LNCaP clone FGC (cell line): ENCODE measurements around the gene CYP39A1.

ENCODE experiments used
- DNase-seq: peaks from one replicate; pipeline ENCODE4 v3.0.0-alpha.2; 2011; ENCODE audit warnings: low read depth
- H3K4me3 ChIP-seq: 2 replicates; pipeline ENCODE4 v1.5.1; 2011; ENCODE audit warnings: mild to moderate bottlenecking, low read depth, low read length, control low read depth
- TF ChIP-seq, protein P1 (sequence below): IDR thresholded peaks from 2 replicates; pipeline ENCODE4 v1.5.1; 2012; ENCODE audit warnings: mild to moderate bottlenecking; ENCODE audit not compliant: control insufficient read depth, insufficient read depth; ENCODE audit errors: extremely low read depth

The CYP39A1 gene

DNA sequence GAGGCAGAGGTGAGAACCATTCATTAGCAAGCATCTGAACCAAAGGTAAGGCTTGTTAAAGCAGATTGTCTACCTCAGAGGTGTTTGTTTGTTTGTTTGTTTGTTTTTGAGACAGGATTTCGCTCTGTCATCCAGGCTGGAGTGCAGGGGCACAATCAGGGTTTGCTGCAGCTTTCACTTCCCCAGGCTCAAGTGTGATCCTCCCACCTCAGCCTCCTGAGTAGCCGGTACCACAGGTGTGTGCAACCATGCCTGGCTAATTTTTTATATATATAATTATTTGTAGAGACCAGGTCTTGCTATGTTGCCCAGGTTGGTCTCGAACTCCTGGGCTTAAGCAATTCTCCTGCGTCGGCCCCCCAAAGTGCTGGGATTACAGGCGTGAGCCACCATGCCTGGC is 17.2 kb downstream of the CYP39A1 start:
- DNase-seq = no peak
- no peak overlapping the region for H3K4me3 ChIP-seq

DNA sequence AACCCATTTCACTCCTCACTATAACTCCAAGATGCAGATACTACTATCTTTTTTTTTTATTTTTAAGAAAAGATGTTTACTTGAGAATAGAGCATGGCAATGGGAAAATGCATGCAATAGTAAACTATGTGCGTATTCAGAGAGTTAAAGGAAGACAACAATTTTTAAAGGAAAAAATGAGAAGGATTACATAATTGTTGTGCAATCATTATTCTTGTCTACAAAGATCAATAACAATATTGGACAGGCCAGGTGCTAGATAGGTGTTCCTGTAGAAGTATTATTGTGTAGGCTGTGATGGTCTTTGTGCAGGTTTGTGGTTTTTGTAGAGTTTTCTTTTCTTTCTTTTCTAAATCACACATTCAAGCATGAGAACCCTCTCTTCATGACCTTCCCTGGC is 20.6 kb downstream of the CYP39A1 start:
- H3K4me3 ChIP-seq = no peak overlapping the region
- DNase-seq = no peak
- TF ChIP-seq, protein P1, sequence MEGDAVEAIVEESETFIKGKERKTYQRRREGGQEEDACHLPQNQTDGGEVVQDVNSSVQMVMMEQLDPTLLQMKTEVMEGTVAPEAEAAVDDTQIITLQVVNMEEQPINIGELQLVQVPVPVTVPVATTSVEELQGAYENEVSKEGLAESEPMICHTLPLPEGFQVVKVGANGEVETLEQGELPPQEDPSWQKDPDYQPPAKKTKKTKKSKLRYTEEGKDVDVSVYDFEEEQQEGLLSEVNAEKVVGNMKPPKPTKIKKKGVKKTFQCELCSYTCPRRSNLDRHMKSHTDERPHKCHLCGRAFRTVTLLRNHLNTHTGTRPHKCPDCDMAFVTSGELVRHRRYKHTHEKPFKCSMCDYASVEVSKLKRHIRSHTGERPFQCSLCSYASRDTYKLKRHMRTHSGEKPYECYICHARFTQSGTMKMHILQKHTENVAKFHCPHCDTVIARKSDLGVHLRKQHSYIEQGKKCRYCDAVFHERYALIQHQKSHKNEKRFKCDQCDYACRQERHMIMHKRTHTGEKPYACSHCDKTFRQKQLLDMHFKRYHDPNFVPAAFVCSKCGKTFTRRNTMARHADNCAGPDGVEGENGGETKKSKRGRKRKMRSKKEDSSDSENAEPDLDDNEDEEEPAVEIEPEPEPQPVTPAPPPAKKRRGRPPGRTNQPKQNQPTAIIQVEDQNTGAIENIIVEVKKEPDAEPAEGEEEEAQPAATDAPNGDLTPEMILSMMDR = no peak

More for the DNA sequence above, 17.2 kb downstream of the CYP39A1 start:
- TF ChIP-seq, protein P1 = no peak

DNA sequence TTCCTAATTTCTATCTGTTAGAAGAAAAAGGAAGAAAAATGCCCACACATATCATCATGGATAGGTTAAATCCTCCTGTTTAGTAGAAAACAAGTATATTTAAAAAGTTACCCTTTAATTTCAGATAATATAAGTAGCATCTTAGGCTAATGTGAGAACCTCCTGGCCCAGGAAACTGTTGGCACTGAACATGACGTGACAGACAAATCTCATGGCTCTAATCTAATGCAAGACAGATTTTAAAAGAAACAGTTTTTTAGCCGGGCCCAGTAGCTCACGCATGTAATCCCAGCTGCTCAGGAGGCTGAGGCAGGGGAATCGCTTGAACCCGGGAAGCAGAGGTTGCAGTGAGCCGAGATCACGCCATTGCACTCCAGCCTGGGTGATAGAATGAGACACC is 22.9 kb downstream of the CYP39A1 start:
- TF ChIP-seq, protein P1 = no peak
- no peak overlapping the region for H3K4me3 ChIP-seq
- no peak for DNase-seq

DNA sequence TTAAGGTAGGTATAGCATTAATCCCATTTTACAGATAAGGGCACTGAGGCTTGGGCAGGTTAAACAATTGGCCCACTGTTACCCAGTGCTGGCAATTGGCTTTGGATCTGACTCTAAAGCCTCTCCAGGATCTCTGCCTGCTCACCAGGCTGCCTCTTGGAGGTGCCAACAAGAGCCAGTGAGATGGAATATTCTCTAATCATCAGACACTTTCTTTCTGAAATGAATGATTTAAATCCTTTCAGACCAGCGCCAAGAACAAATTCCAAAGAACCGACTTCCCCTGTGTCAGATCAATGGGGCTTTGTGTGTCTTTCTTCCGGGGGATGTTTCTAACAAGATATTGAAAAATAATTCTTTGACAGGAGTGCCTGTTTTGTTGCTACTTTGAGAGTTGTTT is 23.6 kb downstream of the CYP39A1 start:
- no peak overlapping the region for H3K4me3 ChIP-seq
- TF ChIP-seq, protein P1 = no peak
- no peak for DNase-seq

DNA sequence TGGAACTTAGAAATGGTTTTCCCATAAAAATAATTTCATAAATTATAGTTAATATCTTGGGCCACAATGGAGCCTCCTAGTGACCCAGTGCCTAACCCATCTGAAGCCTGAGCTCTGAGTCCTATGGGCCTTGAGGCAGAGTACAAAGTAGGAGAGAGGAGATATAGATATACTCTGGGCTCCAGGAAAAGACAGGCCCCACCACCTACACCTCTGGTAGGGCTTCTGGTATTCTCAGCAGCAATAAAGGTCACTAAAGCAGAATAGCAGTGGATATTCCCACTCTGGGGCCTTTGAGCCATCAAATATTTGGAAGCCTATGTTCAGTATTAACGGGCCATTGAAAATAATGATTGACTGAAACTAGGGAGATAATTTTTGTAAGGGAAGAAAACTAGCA is 24.1 kb downstream of the CYP39A1 start:
- TF ChIP-seq, protein P1 = no peak
- no peak overlapping the region for H3K4me3 ChIP-seq
- DNase-seq = no peak

DNA sequence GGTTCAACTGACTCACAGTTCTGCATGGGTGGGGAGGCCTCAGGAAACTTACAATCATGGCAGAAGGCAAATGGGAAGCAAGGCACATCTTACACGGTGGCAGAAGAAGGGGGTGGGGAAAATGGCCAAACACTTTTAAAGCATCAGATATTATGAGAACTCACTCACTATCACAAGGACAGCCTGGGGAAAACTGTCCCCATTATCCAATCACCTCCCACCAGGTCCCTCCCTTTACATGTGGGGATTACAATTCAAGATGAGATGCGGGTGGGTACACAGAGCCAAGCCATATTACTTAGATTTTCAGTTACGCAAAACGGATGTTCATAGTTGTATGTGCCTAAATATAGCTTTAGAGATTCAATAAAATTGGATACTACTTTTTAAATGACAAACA is 25.6 kb downstream of the CYP39A1 start:
- TF ChIP-seq, protein P1 = no peak
- DNase-seq = no peak
- no peak overlapping the region for H3K4me3 ChIP-seq

DNA sequence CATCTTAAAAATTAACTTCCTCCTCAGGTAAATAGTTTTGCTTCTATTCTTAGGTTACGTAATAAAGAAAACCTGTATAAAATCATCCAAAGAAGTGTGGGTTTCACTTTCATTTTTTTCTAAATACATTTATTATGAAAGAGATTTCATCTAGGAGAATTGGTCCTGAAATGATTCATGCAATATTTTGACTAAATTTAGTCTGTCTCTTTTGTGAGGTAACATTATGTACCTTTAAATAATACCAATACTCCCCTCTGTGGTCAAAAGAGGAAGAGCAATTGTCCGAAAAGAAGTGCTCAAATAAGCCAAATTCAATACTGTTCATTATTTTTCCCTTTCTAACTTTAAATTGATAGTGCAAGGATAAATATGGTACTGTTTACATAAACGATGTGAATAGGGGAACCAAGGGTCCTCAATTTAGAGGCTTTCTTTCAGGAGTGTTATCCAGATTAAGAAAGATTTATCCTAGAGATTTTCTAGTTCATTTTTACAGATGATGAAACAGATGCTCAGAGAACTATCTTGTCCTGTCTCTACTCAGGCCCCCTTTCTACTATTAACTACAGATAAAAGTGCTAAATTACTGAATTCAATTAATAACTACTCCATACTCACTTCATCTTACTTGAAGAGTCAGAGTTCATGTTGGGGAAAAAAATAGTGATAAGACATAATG is 26.2 kb downstream of the CYP39A1 start:
- TF ChIP-seq, protein P1 = peak; percentile 67
- H3K4me3 ChIP-seq = no peak overlapping the region
- no peak for DNase-seq
